GM19238 (cell line): ENCODE results near the gene TBC1D9B.

Experiments
- DNase-seq: peaks from one replicate; pipeline ENCODE4 v3.0.0; 2011; ENCODE audit warnings: low spot score; ENCODE audit not compliant: insufficient read length

Gene TBC1D9B

GRCh38 chr5:179870403-179870903 lies 37.2 kb downstream of the TBC1D9B start:
- no peak for DNase-seq

DNA sequence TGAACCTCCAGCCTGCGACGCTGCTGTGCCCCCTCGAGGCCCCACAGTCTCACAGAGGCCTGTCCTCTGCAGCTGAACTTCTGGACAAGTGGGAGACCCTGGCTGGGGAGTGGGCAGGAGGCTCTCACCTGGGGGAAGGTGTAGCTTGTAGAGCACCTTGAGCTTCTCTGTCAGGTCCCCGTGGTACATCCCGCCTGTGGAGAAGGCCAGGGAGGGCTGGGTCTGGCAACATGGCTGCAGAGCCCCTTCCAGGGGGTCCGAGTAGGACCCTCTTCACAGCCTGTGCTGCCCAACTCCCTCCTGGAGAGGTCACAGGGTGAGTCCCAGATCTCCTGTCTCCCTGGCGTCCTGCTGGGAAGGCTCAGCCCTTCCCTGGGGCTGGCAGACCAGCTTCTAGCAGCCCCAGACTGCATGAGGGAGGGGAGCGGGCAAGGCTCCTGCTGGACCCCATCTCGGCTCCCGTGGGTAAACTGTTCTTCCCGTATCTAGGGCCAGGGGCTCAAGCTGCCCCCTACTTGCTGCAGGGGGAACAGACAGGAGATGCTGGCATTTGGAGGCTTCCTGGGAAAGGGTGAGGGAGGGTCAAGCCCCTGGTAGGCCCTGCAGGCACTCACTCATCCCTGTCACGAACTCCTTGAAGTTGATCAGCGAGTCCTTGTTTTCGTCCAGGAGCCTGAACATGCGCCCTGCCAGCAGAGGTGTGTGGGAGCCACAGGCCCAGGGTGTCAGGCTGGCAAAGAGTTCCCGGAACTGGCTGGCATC lies 37.9 kb downstream of the TBC1D9B start:
- DNase-seq, result no peak

GRCh38 chr5:179869101-179869500 lies 38.6 kb downstream of the TBC1D9B start:
- no peak for DNase-seq

DNA sequence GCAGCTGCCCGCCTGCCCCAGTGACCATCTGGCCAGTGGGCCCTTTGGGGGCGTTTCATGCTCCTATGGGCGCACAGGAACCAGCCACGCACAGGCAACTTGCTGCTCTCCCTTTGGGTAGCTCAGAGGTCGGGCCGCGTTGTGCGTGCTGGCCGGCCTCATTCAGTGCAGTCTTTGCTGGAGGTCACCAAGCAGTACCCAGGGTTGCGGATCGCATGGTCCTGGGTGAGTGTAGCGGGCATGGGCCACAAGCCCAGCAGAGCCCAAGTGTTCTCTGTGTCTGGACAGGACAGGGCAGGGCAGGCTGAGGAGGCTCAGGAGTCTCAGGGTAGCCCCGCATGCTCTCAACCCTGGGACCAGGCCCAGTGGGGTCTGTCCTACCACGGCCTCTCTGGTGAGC lies 39.2 kb downstream of the TBC1D9B start:
- DNase-seq, result no peak

DNA sequence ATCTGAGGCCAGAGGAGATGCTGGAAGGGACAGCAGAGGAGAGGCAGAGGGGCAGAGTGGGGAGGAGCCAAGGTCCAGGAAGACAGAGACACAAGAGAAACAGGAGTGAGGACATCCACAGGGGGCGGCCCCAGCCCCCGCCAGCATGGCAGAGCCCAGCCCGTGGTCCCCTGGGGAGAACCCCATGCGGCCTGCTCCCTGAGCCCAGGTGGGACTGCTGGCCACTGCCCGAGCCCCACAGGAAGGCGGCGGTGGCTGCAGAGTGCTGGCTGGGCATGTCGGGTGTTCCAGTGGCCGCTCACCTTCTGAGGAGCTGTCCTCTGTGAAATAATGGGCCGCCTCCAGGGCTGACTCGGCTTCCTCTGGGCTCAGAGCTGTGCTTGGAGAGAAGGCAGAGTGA lies 40.2 kb downstream of the TBC1D9B start:
- DNase-seq, result no peak

DNA sequence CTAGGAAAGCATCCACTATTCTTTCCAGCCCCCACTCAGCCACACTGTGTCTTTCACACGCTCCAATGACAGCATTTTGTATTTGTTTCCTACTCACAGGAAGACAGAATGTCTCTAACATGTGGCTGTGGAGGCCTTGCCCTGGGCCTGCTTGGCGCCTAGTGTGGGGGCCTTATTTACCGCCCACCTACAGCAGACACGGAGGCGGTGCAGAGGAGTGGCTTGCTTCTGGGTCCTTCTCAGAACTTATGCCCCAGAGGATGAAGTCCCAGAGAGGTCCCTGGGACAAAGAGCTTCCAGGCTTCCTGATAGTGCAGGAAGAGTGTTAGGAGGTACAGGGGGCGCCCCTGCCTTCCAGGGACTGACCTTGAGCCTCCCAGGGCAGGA lies 40.6 kb downstream of the TBC1D9B start:
- DNase-seq, result no peak

- no peak for DNase-seq
These were observed 41.2 kb downstream of the TBC1D9B start for GRCh38 chr5:179866241-179867078.

DNA sequence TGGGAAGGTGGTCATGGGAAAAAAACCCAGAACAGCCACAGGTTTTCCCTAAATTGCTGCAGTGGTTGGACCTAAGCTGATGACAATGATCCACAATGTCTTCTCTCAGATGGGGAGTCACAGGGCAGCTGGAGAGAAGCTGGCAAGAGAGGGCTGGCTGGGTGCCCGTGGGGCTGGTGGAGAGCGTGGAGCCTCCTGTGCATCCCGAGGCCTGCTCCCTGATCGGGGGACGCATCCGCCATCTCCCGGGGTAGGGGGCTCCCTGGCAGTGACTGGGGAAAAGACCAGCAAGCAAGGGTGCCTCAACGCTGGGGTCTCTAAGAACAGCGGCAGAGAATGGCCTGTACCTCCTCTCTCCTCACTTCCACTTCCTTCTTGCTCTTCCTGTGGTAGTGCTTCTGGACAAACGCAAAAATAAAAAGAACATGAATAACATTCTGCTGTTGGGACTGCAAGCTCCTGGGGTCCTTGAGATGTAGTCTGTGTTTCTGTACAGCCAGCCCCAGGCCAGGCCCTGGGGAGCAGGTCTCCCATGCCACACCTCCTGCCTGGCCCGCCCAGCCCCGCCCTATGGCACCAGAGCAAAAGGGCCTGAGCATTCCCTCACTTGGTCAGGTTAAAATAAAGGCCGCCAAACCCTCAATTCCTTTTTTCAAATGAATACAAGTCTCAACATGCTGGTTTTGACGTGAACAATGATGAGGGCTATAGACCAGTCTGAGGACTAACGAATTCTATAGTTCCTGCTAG lies 42.0 kb downstream of the TBC1D9B start:
- DNase-seq, result no peak

GRCh38 chr5:179864686-179865085 lies 43.0 kb downstream of the TBC1D9B start:
- no peak for DNase-seq

DNA sequence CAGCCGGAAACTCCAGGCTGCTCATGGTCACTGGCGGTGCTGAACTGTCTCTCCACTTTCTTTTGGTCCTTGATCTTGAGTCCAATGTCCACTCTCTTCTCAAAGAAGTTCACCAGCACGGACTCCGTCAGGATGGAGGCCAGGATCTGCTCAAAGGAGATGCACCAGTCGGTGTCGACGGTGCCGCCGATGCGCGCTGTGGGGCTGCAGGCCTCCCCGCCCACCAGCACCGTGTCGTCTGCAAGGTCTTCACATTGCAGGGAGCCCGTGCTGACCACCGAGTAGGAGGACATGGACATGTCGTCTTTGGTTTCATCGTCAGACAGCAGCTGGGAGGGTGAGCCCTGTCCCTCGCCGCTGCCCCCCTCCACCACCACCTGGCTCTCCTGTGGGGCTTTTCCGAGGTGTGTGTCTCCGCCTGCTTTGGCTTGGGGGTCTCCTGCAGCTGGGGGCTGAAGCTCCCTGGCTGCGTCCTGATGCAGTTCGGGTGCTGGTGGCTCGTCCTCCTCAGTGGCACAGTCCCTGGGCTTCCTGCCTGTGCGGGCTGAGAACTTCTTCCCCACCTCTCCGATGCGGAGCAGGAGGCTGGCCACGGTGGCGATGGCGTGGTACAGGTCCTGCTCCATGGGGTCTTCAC lies 44.1 kb downstream of the TBC1D9B start:
- no peak for DNase-seq

GRCh38 chr5:179862891-179863290 lies 44.8 kb downstream of the TBC1D9B start:
- no peak for DNase-seq

DNA sequence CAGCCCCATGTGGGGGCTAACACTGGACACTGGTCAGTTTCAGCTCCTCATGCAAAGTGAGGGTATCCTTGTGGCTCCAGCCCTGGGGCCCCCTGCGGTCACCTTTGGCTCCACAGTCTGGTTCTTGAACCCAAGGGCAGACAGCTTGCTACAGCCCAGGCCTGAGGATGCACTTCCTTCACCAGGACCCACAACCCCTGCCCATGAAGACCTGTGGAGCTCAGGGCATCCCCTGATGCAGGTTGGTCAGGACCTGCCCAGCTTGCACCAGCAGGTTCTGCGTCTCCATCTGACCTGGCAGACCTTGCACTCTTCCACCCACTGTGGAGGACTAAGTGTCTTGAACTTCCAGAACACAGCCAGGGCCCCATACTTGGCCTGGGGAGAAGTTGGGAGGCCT lies 45.4 kb downstream of the TBC1D9B start:
- no peak for DNase-seq

GRCh38 chr5:179860301-179860700 lies 47.4 kb downstream of the TBC1D9B start:
- no peak for DNase-seq

- DNase-seq, result peak; percentile 97
These were observed 48.9 kb downstream of the TBC1D9B start, which contains the start of gene MRNIP for GRCh38 chr5:179858586-179859427. TSS of gene MRNIP (minus strand) at chr5:179858817. CDS start at chr5:179858796, 21 bp downstream.

DNA sequence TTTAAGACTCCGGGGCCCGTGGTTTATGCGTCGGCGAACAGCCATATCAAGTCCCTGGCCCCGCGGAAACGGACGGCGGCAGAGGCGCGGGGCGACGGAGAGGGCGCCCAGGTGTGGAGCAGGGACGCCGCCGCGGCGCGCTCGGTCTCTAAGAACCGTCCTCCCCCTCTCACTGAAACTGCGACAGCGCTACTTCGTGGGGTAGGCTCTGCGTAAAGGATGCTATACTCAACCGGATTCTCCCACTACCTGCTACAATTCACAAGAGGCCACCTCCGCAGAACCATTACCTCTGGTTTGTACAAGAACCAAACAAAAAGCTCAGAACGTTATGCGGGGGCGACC lies 49.5 kb downstream of the TBC1D9B start:
- DNase-seq, result no peak

DNA sequence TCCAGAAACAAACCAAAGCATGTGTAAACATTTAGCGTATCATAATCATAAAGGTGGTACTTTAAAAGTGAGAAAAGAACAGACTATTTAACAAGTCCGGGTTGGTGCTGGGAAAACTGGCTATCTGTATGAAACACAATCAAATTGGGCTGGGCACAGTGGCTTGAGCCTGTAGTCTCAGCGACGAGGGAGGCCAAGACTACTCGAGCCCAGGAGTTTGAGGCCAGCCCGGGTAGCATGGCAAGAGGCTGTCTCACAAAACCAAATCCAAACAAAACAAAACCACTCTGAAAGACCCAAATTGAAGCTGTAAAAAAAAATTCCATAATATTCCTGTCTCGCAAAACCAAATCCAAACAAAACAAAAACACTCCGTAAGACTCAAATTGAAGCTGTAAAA lies 53.3 kb downstream of the TBC1D9B start:
- DNase-seq, result no peak

DNA sequence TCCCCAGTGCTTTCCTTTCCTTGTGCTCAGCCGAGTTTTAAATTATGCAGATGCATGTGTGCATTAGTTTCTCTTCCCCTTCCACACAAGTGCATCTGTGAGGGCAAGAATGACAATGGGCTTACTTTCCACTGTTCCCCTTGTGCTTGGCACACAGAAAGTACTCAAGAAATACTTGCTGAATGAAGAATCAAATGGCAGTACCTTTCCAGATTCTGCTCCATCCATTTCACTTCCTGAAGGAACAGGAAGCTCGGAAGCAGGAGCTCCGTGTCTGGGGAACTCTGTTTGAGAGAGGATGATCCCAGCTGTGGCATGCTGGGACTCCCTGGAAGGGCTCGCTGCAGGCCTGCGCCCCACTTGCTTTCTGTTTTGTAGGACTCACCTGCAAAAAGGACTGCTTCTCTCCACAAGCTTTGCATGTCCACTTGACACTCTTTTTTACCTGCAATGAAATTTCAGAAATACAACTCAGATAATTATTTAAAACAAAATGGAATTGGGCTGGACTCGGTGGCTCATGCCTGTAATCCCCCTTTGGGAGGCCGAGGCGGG lies 54.6 kb downstream of the TBC1D9B start:
- no peak for DNase-seq

DNA sequence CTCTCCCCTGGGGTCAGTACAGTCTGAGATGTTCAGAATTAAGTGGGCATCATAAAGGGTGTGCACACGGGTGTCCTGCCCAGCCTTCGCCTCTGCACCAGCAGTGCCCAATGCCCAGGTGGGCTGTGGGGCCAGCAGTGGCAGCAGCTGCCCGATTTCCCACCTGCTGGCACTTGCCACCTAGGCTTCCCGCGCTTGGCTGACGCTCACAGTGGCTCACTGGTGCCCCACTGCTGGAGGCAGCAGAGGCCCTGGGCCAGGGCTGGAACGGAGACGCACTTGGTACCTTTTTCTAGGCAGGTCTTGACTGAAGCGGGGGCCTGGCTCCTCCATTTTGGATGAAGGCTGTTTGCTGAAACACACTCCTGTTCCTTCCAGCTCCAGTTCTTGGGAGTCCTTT lies 66.1 kb downstream of the TBC1D9B start:
- DNase-seq, result no peak

DNA sequence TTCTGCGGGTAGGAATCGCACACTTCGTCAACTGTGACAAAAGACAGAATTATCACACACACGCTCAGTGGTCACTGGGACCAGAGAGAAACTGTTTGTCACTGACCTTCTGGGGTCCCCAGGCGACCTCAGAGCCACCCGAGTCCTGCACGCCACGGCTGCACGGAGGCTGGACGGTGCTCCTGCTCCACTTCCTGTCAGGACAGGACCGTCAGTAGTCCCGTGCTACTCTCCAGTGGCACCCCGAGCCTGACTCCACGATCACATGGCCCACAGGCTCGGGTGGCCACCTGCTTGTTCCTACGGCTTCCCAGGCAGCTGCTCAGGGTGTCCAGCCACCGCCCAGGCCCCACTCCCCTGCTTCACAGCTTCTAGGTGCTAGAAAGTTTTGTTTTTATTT lies 66.9 kb downstream of the TBC1D9B start:
- no peak for DNase-seq

- DNase-seq, result no peak
These were observed 67.4 kb downstream of the TBC1D9B start for GRCh38 chr5:179840321-179840720.
